Measurements from ENCODE around the gene XPA. TPM values are rescaled to one million over a fixed set of nuclear protein-coding genes. Genes with fewer than 3 reads are reported as not detected.

The XPA gene
- total RNA-seq, 1 experiment from 2014 or later = 3.0 TPM

GRCh38 chr9:97636903-97637302 lies 60.2 kb downstream of the XPA start (continued):
- no peak for TF ChIP-seq CBFB (CRISPR knock-in tag; IDR thresholded peaks at IDR 0.05; ENCODE audit: low read depth)

GRCh38 chr9:97635026-97635425 lies 62.1 kb downstream of the XPA start:
- peak overlapping the region; percentile 47 for H3K27ac Mint-ChIP-seq
- H3K36me3 Mint-ChIP-seq = no peaks in the 10 kb centered on the region

DNA sequence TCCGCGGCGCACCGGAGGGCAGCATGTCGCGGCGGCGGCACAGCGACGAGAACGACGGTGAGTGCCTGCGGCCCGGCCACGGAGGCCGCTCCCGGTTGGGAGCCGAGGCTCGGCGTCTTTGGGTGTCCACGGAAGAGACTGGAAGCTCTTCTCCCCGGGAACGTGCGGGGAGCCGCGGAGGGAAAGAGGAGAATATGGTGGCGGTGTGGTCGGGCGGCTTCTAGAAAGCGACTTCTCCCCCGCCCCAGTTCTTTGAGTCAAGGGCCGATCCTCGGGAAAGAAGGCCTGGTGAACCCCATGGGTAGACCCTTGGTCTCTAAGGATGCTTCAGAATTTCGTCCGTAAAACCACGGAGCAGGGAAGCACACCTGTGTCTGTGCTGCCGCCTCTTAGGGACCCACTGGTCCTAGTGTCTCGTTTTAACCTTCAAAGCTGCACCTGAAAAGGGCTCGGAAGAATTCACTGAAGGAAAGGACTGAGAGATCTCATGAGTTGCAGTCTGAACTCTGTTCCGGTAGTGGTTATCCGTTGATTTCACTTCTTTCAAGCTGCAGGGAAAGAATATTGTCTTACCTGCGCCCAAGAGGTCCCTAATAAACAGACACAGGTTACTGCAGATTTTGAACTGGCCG lies 63.2 kb downstream of the XPA start:
- Mint-ChIP-seq H3K36me3 (no peaks in the 10 kb centered on the region), H3K27ac (peak overlapping the region; percentile 92), H3K4me1 (peaks cover 44% of the 10 kb centered on the region), H3K9me3 (no peaks in the 10 kb centered on the region), H3K4me3 (peak overlapping the region; percentile 98), H3K27me3 (ENCODE audit: low read depth) (no peaks in the 10 kb centered on the region)
- DNase-seq (ENCODE audit: low spot score) (no peak), ATAC-seq (no peak)
- TF ChIP-seq, protein P1, sequence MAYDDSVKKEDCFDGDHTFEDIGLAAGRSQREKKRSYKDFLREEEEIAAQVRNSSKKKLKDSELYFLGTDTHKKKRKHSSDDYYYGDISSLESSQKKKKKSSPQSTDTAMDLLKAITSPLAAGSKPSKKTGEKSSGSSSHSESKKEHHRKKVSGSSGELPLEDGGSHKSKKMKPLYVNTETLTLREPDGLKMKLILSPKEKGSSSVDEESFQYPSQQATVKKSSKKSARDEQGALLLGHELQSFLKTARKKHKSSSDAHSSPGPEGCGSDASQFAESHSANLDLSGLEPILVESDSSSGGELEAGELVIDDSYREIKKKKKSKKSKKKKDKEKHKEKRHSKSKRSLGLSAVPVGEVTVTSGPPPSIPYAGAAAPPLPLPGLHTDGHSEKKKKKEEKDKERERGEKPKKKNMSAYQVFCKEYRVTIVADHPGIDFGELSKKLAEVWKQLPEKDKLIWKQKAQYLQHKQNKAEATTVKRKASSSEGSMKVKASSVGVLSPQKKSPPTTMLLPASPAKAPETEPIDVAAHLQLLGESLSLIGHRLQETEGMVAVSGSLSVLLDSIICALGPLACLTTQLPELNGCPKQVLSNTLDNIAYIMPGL (CRISPR knock-in tag; IDR thresholded peaks at IDR 0.05) = no peak; the same call in 1 of the 2 replicates
- TF ChIP-seq CREB1 (CRISPR knock-in tag; IDR thresholded peaks at IDR 0.05) (peak; percentile 73; the same call in 1 of the 2 replicates), TCF7 (CRISPR knock-in tag; IDR thresholded peaks at IDR 0.05; ENCODE audit: low read depth) (0 out of 2 replicates have a peak, but pooled peaks have one; percentile 5), ZNF317 (CRISPR knock-in tag; IDR thresholded peaks at IDR 0.05; ENCODE audit: borderline replicate concordance, low read depth) (0 out of 2 replicates have a peak, but pooled peaks have one; percentile 18), E2F1 (CRISPR knock-in tag; IDR thresholded peaks at IDR 0.05) (0 out of 2 replicates have a peak, but pooled peaks have one; percentile 44), KAT7 (CRISPR knock-in tag; IDR thresholded peaks at IDR 0.05; ENCODE audit: borderline replicate concordance) (0 out of 2 replicates have a peak, but pooled peaks have one; percentile 58), ARID4B (CRISPR knock-in tag; IDR thresholded peaks at IDR 0.05; ENCODE audit: borderline replicate concordance) (0 out of 2 replicates have a peak, but pooled peaks have one; percentile 15), USF1 (CRISPR knock-in tag; IDR thresholded peaks at IDR 0.05) (no peak)
- TF ChIP-seq, protein P2, sequence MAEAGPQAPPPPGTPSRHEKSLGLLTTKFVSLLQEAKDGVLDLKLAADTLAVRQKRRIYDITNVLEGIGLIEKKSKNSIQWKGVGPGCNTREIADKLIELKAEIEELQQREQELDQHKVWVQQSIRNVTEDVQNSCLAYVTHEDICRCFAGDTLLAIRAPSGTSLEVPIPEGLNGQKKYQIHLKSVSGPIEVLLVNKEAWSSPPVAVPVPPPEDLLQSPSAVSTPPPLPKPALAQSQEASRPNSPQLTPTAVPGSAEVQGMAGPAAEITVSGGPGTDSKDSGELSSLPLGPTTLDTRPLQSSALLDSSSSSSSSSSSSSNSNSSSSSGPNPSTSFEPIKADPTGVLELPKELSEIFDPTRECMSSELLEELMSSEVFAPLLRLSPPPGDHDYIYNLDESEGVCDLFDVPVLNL (CRISPR knock-in tag; IDR thresholded peaks at IDR 0.05; ENCODE audit: borderline replicate concordance, low read depth) = peak; percentile 69; the same call in 1 of the 2 replicates
- ChIA-PET POLR2A (interaction anchor here (0.8 to 2.0 kb wide), 6 partner anchors 9 to 779 kb away, joined by 3 to 6 read pairs (median 3); partner anchors contain the start of genes TBC1D2, TMOD1 and ZNF782), CTCF (interaction anchor here (0.9 to 2.5 kb wide), 7 partner anchors 19 to 256 kb away, joined by 3 to 20 read pairs (median 5); partner anchors contain the start of gene TMOD1)

More at GRCh38 chr9:97635026-97635425, 62.1 kb downstream of the XPA start:
- Mint-ChIP-seq H3K9me3 (no peaks in the 10 kb centered on the region), H3K4me3 (peak overlapping the region; percentile 98), H3K4me1 (peaks cover 37% of the 10 kb centered on the region), H3K27me3 (ENCODE audit: low read depth) (no peaks in the 10 kb centered on the region)
- ChIA-PET POLR2A (no interaction called here), CTCF (interaction anchor here (0.9 kb wide), 1 partner anchor 62 kb away, joined by 3 read pairs; the partner anchor contains the start of gene XPA)
- no peak for ATAC-seq
- DNase-seq (ENCODE audit: low spot score) = no peak
- TF ChIP-seq GRHL2 (CRISPR knock-in tag; IDR thresholded peaks at IDR 0.05; ENCODE audit: insufficient replicate concordance, severe bottlenecking) = no peak

Measured in WTC11 (cell line).